ENCODE data around the gene UNC13D.

UNC13D gene

DNA sequence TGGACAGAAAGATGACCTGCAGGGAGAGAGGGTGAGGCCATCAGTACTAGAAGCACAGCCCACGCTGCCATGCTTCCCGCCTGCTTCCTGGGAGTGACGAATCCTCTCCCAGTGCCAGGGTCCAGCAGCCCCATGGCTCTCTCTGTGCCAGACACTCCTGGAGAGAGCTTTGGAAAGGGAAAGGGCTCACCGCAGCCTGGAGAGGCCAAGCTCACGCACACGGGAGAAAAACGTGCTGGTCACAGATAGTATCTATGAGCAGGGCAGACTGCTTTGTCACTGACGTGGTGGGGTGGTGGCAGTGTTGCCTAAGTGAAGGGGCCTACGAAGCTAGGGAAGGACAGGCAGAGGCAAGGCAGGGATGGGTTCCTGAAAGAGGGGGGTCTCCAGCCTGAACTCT, 5.5 kb upstream of the UNC13D start:
- DNase-seq = no peak

DNA sequence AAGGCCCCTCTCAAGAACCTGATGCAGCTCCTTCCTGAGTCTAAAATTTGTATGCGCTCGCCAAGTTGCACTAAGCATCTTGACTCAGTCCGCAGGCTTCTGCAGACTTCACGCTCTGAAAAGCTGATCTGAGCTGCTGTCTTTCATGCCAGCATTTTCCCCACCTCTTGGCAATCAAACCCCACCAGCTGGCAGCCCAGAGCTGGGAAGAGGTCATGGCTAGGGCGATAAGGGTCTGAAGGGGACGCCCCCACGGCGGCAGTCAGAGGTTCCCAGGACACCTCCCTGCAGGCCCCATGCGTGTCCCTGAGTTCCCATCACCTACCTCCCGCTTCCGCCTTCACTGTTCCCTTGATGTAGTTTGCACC, 5.1 kb upstream of the UNC13D start:
- no peak for DNase-seq

- peak; percentile 16 for DNase-seq
These were observed 4.5 kb upstream of the UNC13D start for GRCh38 chr17:75848523-75849278.

DNA sequence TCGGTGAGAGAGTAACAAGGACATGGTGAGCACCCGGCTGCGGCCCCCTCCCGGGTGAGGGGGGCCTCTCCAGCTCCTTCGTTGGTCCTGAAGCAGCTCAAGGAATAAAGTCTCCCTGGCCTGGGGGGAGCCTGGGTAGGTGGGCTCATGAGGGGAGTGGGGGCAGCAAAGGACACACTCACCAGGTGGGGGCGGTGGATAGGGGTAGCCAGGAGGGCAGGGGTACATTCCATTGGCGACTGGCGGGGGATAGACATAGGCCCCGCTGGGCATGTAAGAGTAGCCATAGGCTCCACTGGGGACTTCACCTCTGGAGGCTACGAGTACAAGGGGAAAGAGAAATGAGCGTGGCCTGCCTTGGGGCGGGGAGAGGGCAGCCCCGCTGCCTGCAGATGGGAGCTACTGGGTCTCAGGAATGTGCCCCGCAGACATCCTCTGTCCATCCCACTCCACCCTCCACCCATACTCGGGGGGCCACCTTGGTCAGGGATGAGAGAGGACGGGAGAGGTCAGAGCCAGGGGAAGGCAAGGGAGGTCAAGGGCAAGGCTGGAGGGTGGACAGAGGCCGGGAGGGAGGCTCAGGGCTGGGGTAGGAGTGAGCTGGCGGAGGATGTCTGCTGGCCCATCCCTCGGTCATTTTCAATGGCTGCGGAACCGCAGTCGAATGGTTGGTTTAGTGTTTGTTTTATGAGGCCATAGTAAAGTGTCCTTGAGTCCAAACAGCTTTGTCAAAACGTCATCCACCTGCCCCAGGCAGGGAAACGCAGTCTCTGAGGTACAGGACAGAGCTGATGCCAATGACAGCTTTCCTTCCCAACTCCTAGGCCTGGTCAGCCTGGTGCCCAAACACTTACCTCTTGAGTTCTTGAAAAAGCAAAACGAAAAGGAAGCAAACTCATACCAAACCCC, 3.7 kb upstream of the UNC13D start:
- DNase-seq = no peak

GRCh38 chr17:75846692-75847613, 2.7 kb upstream of the UNC13D start:
- DNase-seq = no peak

GRCh38 chr17:75845933-75846691, 1.9 kb upstream of the UNC13D start:
- peak; percentile 22 for DNase-seq

DNA sequence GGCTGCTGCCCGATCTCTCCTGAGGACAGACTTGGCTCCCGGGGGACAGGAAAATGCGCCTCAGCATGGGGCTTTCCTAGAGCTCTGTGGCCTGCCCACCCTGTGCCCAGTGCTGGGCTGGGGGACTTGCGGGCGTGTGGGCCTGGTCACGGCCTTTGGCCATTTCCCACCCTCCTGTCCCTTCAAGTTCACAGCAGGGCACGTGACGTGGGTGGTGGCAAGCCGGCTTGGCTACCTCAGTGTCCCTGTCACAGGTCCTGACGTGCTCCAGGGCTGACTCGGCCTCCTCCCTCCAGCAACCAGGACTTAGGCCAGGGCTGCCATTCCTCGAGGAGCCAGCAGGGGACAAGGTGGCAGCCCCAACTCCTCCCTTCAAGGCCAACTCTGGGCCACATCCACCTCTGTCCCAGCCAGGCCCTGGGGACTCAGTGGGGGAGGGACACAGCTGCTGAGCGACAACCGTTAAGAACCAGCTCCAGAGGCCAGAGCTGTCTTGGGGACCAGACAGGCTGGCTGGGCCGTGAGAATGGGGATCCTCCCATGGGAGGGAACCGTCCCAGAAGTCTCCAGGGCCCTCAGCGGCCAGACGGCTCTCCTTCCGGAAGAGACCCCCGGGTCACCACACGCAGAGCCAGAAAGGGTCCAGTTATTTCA, 981 bp upstream of the UNC13D start:
- DNase-seq = peak; percentile 97

DNA sequence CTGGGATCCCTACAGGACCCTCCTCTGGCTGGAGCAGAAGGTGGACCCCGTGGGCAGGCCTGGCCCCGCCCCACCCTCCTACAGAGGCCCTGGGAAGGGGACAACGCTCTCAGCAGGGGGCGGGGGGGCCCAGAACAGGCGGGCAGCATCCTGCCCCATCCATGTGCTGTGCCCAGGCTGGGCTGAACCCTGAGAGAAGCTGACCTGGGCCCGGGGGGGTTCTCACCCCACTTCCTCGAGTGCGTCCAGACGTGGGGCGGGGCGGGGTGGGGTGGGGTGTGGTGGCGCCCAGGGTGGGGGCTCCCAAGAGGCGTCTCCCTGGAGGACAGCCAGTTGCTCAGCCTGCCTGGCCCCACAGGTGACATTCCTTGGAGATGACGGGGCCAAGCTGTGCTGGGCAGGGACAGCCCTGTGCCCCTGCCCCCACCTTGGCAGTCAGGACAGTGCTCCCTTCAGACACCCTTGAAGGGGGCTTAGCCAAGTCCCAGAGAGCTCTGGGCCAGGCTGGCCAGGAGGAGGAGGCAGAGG, 390 bp upstream of the UNC13D start:
- DNase-seq = no peak

- DNase-seq = no peak
These were observed 1.1 kb downstream of the UNC13D start for GRCh38 chr17:75842963-75843576.

DNA sequence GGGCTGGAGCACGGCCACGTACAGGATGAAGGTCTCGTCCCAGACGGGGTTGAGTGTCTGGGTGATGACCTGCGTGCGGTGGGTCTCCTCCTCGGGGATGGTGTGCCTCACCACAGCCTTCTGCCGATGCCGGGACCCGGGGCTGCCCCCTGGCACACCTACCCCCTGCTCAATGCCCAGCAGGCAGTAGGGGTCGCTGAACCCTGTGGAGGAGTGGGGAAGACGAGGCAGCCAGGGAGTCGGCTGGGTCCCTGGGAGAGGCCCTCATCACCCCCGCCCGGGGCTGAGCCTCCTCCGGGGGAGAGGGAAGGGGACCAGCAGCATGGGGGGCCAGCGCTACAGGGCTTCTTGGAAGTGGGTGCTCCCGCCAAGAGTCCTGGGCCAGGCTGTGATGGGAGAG, 1.8 kb downstream of the UNC13D start:
- no peak for DNase-seq

GRCh38 chr17:75840799-75841164, 3.4 kb downstream of the UNC13D start:
- DNase-seq = no peak

- DNase-seq = no peak
These were observed 4.0 kb downstream of the UNC13D start for GRCh38 chr17:75839942-75840798.

GRCh38 chr17:75838410-75838809, 5.8 kb downstream of the UNC13D start:
- no peak for DNase-seq

DNA sequence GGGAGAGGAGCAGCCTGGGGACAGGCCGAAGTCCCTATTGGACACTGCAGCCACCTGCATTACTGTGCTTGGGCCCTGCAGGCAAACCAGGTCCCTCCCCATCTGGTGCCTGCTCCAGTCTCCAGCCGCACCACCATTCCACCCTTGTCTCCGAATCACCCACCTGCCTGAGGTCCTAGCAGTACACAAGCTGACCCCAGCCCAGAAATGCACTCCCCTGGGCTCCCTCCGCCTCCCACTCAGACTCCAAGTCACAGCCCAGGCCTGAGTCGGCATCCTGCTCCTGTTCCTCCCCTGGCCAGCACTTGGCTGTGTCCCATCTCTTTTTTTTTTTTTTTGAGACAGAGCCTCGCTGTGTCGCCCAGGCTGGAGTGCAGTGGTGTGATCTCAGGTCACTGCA, 6.3 kb downstream of the UNC13D start:
- DNase-seq = no peak

GRCh38 chr17:75836605-75837004, 7.6 kb downstream of the UNC13D start:
- no peak for DNase-seq

DNA sequence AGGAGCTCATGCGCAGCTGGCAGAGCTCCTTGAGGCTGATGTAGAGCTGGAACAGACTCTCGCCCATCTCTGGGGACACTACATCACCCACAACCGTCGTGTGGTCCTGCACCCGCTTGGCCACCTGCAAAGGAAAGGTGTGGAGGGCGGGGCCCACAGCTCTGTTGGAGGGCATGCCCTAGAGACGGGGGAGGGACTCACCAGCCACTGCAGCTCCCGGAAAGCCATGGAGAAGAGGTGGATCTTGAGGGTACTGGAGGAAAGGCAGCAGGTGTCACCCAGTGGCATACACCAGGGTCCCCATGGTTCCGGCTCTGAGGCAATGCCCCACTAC, 8.6 kb downstream of the UNC13D start:
- no peak for DNase-seq

- no peak for DNase-seq
These were observed 9.1 kb downstream of the UNC13D start for GRCh38 chr17:75834928-75835653.

- no peak for DNase-seq
These were observed 9.8 kb downstream of the UNC13D start for GRCh38 chr17:75834279-75834920.
